Aorta (tissue), 5 donors: ENCODE results near the gene PLEKHD1. TPM values are rescaled to one million over a fixed set of nuclear protein-coding genes. Genes with fewer than 3 reads are reported as not detected.
"Not testable (repeated sequence)": the region's sequence is repeated elsewhere in the genome, so short reads cannot be mapped to it uniquely, and the experiment has no call there.

ENCODE experiments used
- ATAC-seq: fragments of 200-7000 bp; cut with Tn5 transposase; one replicate; pipeline ENCODE4 v1.9.1; 2022; ENCODE audit warnings: moderate library complexity; ENCODE audit not compliant: low FRiP score
- DNase-seq, 2 donors: peaks; one replicate each; pipeline ENCODE4 v3.0.0-alpha.2; 2020
- H3K27ac ChIP-seq, 2 donors: one replicate each; pipeline ENCODE4 v1.5.1; 2013; ENCODE audit warnings: low read length in 2 of 2, mild to moderate bottlenecking in 2 of 2, moderate library complexity in 2 of 2, control low read depth in 1 of 2, inconsistent platforms in 1 of 2, low read depth in 1 of 2
- H3K27me3 ChIP-seq, 2 donors: one replicate each; pipeline ENCODE4 v1.6.1; 2013; ENCODE audit warnings: control low read depth in 1 of 2, low read length in 1 of 2, mild to moderate bottlenecking in 1 of 2, moderate library complexity in 1 of 2; ENCODE audit not compliant: insufficient read depth in 2 of 2, control insufficient read depth in 1 of 2
- H3K36me3 ChIP-seq, 2 donors: one replicate each; pipeline ENCODE4 v1.6.1; 2013; ENCODE audit warnings: control low read depth in 1 of 2, low read length in 1 of 2, mild to moderate bottlenecking in 1 of 2; ENCODE audit not compliant: insufficient read depth in 2 of 2, control insufficient read depth in 1 of 2
- H3K4me1 ChIP-seq, 2 donors: one replicate each; pipeline ENCODE4 v1.6.1; 2013; ENCODE audit warnings: low read length in 2 of 2, control low read depth in 1 of 2, mild to moderate bottlenecking in 1 of 2, moderate library complexity in 1 of 2; ENCODE audit not compliant: insufficient read depth in 2 of 2, control insufficient read depth in 1 of 2
- H3K4me3 ChIP-seq, 2 donors: one replicate each; pipeline ENCODE4 v1.5.1; 2013; ENCODE audit warnings: low read length in 2 of 2, control low read depth in 1 of 2, mild to moderate bottlenecking in 1 of 2
- H3K9me3 ChIP-seq: one replicate; pipeline ENCODE4 v1.6.1; 2013; ENCODE audit warnings: mild to moderate bottlenecking, low read length; ENCODE audit not compliant: control insufficient read depth
- WGBS, 2 donors: extraction: QIAGEN DNeasy Blood & Tissue Kit; methylation state at CpG; one replicate each; pipeline ENCODE4 v1.1.7; 2013; 5-methylcytosine and 5-hydroxymethylcytosine counted together
- intact Hi-C, 2 donors: fragments of 100-400 bp; cut with DNase I; formaldehyde crosslinking; loops; one replicate each; pipeline versions ENCODE4 v1.14.2 to v1.15.0; 2022
- polyA plus RNA-seq, 2 donors: library from polyadenylated mRNA; stranded (reverse); fragments of 200-250 nt; gene quantifications; one replicate each; pipeline ENCODE4 v1.2.3, GENCODE V29; 2013
- total RNA-seq, 2 donors: library from RNA; stranded (reverse); fragmentation: NEBNext Ultra II Directional; extraction: Animal tissue kit (Norgen Biotek cat#: 25700); gene quantifications; one replicate each; pipeline ENCODE4 v1.2.1, GENCODE V29; 2021
- donor health status: healthy with polysubstance abuse.
- donor health status: Bipolar disorder and iron deficiency.
- donor health status: DM: no; HTN: no; CAD: no.
- donor health status: DM: no; HTN: no; CAD: no.
- donor health status: DM: yes; HTN: yes; CAD: no.

PLEKHD1 gene
- total and polyA plus RNA-seq, 4 donors: 0.13 to 0.30 (median 0.24) TPM

GRCh38 chr14:69487771-69488170 is 3.2 kb downstream of the PLEKHD1 start:
- no peak for DNase-seq
- Histone ChIP-seq H3K27ac (no peak overlapping the region), H3K36me3 (no peaks in the 10 kb centered on the region), H3K9me3 (no peaks in the 10 kb centered on the region), H3K4me3 (no peak overlapping the region), H3K27me3 (no peaks in the 10 kb centered on the region), H3K4me1 (no peaks in the 10 kb centered on the region)
- no peak for ATAC-seq
- intact Hi-C loops: no loop called here
- 88 to 91% methylated on average over 4 of the region's 4 CpGs for WGBS, 2 donors

GRCh38 chr14:69489495-69489894 is 5.0 kb downstream of the PLEKHD1 start:
- no peaks in the 10 kb centered on the region for H3K4me1 ChIP-seq
- no peaks in the 10 kb centered on the region for H3K27me3 ChIP-seq
- no peak for DNase-seq
- no peak overlapping the region for H3K4me3 ChIP-seq
- H3K36me3 ChIP-seq: no peaks in the 10 kb centered on the region
- intact Hi-C loops: no loop called here
- no peak overlapping the region for H3K27ac ChIP-seq
- no peak for ATAC-seq
- no peaks in the 10 kb centered on the region for H3K9me3 ChIP-seq

GRCh38 chr14:69490219-69490918 is 5.8 kb downstream of the PLEKHD1 start:
- DNase-seq: no peak
- H3K4me3 ChIP-seq: no peak overlapping the region
- H3K9me3 ChIP-seq: no peaks in the 10 kb centered on the region
- ATAC-seq: no peak
- WGBS, 2 donors: 88% methylated on average over 7 of the region's 7 CpGs
- no peaks in the 10 kb centered on the region for H3K4me1 ChIP-seq
- intact Hi-C loops: no loop called here
- no peaks in the 10 kb centered on the region for H3K27me3 ChIP-seq
- H3K36me3 ChIP-seq: no peaks in the 10 kb centered on the region
- no peak overlapping the region for H3K27ac ChIP-seq

- Histone ChIP-seq H3K27ac (no peak overlapping the region), H3K36me3 (no peaks in the 10 kb centered on the region), H3K4me3 (no peak overlapping the region), H3K4me1 (no peaks in the 10 kb centered on the region), H3K9me3 (no peaks in the 10 kb centered on the region), H3K27me3 (no peaks in the 10 kb centered on the region)
- ATAC-seq (no peak), DNase-seq (no peak)
- 88 to 89% methylated on average over 3 of the region's 3 CpGs for WGBS, 2 donors
- intact Hi-C loops: no loop called here
Measured at GRCh38 chr14:69491193-69491592, 6.7 kb downstream of the PLEKHD1 start.

GRCh38 chr14:69493038-69493437 is 8.5 kb downstream of the PLEKHD1 start:
- DNase-seq (no peak), ATAC-seq (no peak)
- Histone ChIP-seq H3K27ac (no peak overlapping the region), H3K9me3 (no peaks in the 10 kb centered on the region), H3K27me3 (no peaks in the 10 kb centered on the region), H3K36me3 (no peaks in the 10 kb centered on the region), H3K4me3 (no peak overlapping the region), H3K4me1 (no peaks in the 10 kb centered on the region)
- intact Hi-C loops: no loop called here
- WGBS, 2 donors: 82 to 83% methylated on average over 4 of the region's 4 CpGs

GRCh38 chr14:69493791-69494190 is 9.3 kb downstream of the PLEKHD1 start:
- Histone ChIP-seq H3K9me3 (no peaks in the 10 kb centered on the region), H3K4me1 (no peaks in the 10 kb centered on the region), H3K36me3 (no peaks in the 10 kb centered on the region), H3K27ac (no peak overlapping the region), H3K27me3 (no peaks in the 10 kb centered on the region), H3K4me3 (no peak overlapping the region)
- intact Hi-C loops: no loop called here
- WGBS, 2 donors: 61% methylated on average over 3 of the region's 3 CpGs
- no peak for DNase-seq
- ATAC-seq: no peak

- H3K27me3 ChIP-seq: no peaks in the 10 kb centered on the region
- ATAC-seq (no peak), DNase-seq (no peak)
- 93 to 94% methylated on average over 5 of the region's 5 CpGs for WGBS, 2 donors
- intact Hi-C loops: no loop called here
- H3K4me1 ChIP-seq: no peaks in the 10 kb centered on the region
- H3K27ac ChIP-seq: no peak overlapping the region
- H3K36me3 ChIP-seq: no peaks in the 10 kb centered on the region
- no peaks in the 10 kb centered on the region for H3K9me3 ChIP-seq
- H3K4me3 ChIP-seq: no peak overlapping the region
Measured at GRCh38 chr14:69495341-69495921, 10.9 kb downstream of the PLEKHD1 start.

- ATAC-seq: not testable (repeated sequence)
Measured at GRCh38 chr14:69497866-69498265, 13.3 kb downstream of the PLEKHD1 start.

GRCh38 chr14:69498286-69498685 is 13.8 kb downstream of the PLEKHD1 start:
- DNase-seq, intact Hi-C loops, H3K27me3 ChIP-seq, ATAC-seq, H3K4me1 ChIP-seq, H3K9me3 ChIP-seq, H3K36me3 ChIP-seq, H3K27ac ChIP-seq, H3K4me3 ChIP-seq: not testable (repeated sequence)
- WGBS, 2 donors: 93 to 98% methylated on average over 4 of the region's 4 CpGs

More at GRCh38 chr14:69497866-69498265, 13.3 kb downstream of the PLEKHD1 start:
- H3K4me3 ChIP-seq, DNase-seq, H3K9me3 ChIP-seq, H3K36me3 ChIP-seq, H3K27me3 ChIP-seq, intact Hi-C loops, H3K27ac ChIP-seq, H3K4me1 ChIP-seq: not testable (repeated sequence)
- WGBS, 2 donors: 97 to 98% methylated on average over 4 of the region's 4 CpGs
